Astrocyte of the spinal cord (primary cell): ENCODE measurements around the gene WNT9B.
A peak's percentile ranks its signal among the peaks of the same experiment; 100 is the strongest.

Experiments
- DNase-seq: peaks from one replicate; pipeline ENCODE4 v3.0.0; 2011; ENCODE audit warnings: low read depth, low spot score
- H3K4me3 ChIP-seq: 2 replicates; pipeline ENCODE4 v1.5.1; 2011; ENCODE audit warnings: low read depth, mild to moderate bottlenecking, low read length, moderate library complexity
- in situ Hi-C: cut with HindIII; loops from 2 replicates; pipeline ENCODE4 v1.10.0; 2017; ENCODE audit warnings: low sequenced_read_pairs
- TF ChIP-seq, protein P1 (sequence below): IDR thresholded peaks from 2 replicates; pipeline ENCODE4 v1.5.1; 2012; ENCODE audit warnings: low read depth, mild to moderate bottlenecking, low read length, inconsistent platforms

The WNT9B gene

DNA sequence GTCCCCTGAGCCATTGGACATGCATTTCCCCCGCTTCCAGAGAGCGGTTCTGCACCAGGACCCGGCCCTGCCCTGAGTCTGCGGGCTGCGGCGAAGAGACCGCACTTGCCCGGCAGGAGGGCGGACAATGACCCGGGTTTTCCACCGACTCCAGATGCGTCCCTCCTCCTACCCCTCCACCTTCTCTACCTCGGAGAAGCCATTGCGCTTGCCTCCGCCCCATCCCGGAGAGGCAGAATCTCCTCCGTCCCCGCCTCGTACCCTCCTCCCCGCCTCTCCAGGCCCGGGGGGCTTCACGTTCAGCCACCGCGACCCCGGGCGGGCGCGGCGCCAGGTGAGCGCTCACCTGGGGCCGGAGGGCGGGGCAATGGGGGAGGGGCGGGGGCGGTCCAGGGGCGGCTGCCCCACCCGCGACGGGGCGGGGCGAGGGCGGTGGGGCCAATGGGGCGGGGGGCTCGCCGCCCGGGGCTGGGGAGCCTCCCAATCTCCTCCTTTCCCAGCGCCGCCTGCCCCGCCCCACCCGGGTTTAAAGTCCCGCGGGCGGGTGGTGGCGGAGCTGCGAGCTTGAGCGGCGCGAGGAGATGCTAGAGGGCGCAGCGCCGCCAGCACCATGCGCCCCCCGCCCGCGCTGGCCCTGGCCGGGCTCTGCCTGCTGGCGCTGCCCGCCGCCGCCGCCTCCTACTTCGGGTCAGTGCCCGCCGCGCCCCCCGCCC is at the start of gene WNT9B:
TSS of gene WNT9B (plus strand) at position 555 of the 713 bp plus-strand sequence. CDS start at position 611, 56 bp downstream.
- in situ Hi-C loops, result no loop called here
- peak within 1 kb of the TSS; percentile 12 for H3K4me3 ChIP-seq
- no peak for DNase-seq
- TF ChIP-seq, protein P1, sequence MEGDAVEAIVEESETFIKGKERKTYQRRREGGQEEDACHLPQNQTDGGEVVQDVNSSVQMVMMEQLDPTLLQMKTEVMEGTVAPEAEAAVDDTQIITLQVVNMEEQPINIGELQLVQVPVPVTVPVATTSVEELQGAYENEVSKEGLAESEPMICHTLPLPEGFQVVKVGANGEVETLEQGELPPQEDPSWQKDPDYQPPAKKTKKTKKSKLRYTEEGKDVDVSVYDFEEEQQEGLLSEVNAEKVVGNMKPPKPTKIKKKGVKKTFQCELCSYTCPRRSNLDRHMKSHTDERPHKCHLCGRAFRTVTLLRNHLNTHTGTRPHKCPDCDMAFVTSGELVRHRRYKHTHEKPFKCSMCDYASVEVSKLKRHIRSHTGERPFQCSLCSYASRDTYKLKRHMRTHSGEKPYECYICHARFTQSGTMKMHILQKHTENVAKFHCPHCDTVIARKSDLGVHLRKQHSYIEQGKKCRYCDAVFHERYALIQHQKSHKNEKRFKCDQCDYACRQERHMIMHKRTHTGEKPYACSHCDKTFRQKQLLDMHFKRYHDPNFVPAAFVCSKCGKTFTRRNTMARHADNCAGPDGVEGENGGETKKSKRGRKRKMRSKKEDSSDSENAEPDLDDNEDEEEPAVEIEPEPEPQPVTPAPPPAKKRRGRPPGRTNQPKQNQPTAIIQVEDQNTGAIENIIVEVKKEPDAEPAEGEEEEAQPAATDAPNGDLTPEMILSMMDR, result no peak

- H3K4me3 ChIP-seq, result no peak overlapping the region
- no peak for DNase-seq
- TF ChIP-seq, protein P1, result no peak
- in situ Hi-C loops, result no loop called here
Observed at GRCh38 chr17:46802800-46803199, 48.6 kb upstream of the WNT9B start.

GRCh38 chr17:46803544-46803943 is 47.8 kb upstream of the WNT9B start:
- DNase-seq, result no peak
- in situ Hi-C loops, result no loop called here
- H3K4me3 ChIP-seq, result no peak overlapping the region
- TF ChIP-seq, protein P1, result no peak

- no peak for DNase-seq
- TF ChIP-seq, protein P1, result no peak
- in situ Hi-C loops, result no loop called here
- no peak overlapping the region for H3K4me3 ChIP-seq
Observed at GRCh38 chr17:46805771-46806170, 45.6 kb upstream of the WNT9B start.

- in situ Hi-C loops, result no loop called here
- no peak for DNase-seq
- TF ChIP-seq, protein P1, result no peak
- H3K4me3 ChIP-seq, result no peak overlapping the region
Observed at GRCh38 chr17:46809110-46809571, 42.2 kb upstream of the WNT9B start.

- in situ Hi-C loops, result no loop called here
- no peak for DNase-seq
- TF ChIP-seq, protein P1, result no peak
- no peak overlapping the region for H3K4me3 ChIP-seq
Observed at GRCh38 chr17:46810837-46811236, 40.5 kb upstream of the WNT9B start.
